GM12892 (cell line): Measurements from ENCODE around the gene ERBB2.

Experiments used
- POLR2A ChIP-seq: IDR thresholded peaks from 2 replicates; pipeline ENCODE4 v1.6.1; 2011; ENCODE audit warnings: low read depth, low read length, control low read depth
- POLR2AphosphoS5 ChIP-seq: IDR thresholded peaks from 2 replicates; pipeline ENCODE4 v1.6.1; 2011; ENCODE audit warnings: low read depth, low read length, control low read depth
- TAF1 ChIP-seq: IDR thresholded peaks from 2 replicates; pipeline ENCODE4 v1.6.1; 2011; ENCODE audit warnings: low read depth, mild to moderate bottlenecking, control low read depth, low read length, borderline replicate concordance

GRCh38 chr17:39675390-39676082 lies 24.3 kb upstream of the ERBB2 start:
- no peak for TF ChIP-seq POLR2AphosphoS5
- TF ChIP-seq POLR2A: no peak
- no peak for TF ChIP-seq TAF1
